Spleen (tissue), 7 donors: ENCODE measurements around the gene CDC42BPB.

Experiments used
- CTCF ChIP-seq, 11 experiments: fragments of 200-600 bp in 7 of 11; fragments of 450-650 bp in 4 of 11; sonication (generic) in 4 of 11; IDR thresholded peaks in 8 of 11; conservative IDR thresholded peaks in 3 of 11; 1 replicate in 7 of 11; 2 replicates in 4 of 11; pipeline versions ENCODE4 v1.4.0 to v1.8.0; 2016 to 2021; ENCODE audit warnings: antibody characterized with exemption in 11 of 11, inconsistent platforms in 4 of 11, mild to moderate bottlenecking in 1 of 11
- POLR2AphosphoS5 ChIP-seq, 3 donors: sonication (generic); formaldehyde crosslinking; IDR thresholded peaks; one replicate each; pipeline ENCODE4 v1.5.1; 2017; ENCODE audit warnings: antibody characterized with exemption in 3 of 3
- donor health status: DM: no; HTN: no; CAD: no; lungs with moderate emphysema.
- donor health status: DM: no; HTN: no; CAD: no.
- donor health status: DM: no; HTN: no; CAD: no.

- TF ChIP-seq CTCF (IDR thresholded peaks at IDR 0.05 in 8 of 11, conservative IDR thresholded peaks at IDR 0.05 in 3 of 11) (no peak), POLR2AphosphoS5 (IDR thresholded peaks at IDR 0.05) (no peak)
Measured at GRCh38 chr14:103086771-103087342, 29.5 kb upstream of the CDC42BPB start.
